T-helper 1 cell (primary cell): Measurements from ENCODE around the gene KLHL29.
"Not testable (repeated sequence)": the region's sequence is repeated elsewhere in the genome, so short reads cannot be mapped to it uniquely, and the experiment has no call there.

Experiments
- DNase-seq, 5 donors: peaks; one replicate each; pipeline ENCODE4 v3.0.0-alpha.2; 2012 to 2020

KLHL29 gene

DNA sequence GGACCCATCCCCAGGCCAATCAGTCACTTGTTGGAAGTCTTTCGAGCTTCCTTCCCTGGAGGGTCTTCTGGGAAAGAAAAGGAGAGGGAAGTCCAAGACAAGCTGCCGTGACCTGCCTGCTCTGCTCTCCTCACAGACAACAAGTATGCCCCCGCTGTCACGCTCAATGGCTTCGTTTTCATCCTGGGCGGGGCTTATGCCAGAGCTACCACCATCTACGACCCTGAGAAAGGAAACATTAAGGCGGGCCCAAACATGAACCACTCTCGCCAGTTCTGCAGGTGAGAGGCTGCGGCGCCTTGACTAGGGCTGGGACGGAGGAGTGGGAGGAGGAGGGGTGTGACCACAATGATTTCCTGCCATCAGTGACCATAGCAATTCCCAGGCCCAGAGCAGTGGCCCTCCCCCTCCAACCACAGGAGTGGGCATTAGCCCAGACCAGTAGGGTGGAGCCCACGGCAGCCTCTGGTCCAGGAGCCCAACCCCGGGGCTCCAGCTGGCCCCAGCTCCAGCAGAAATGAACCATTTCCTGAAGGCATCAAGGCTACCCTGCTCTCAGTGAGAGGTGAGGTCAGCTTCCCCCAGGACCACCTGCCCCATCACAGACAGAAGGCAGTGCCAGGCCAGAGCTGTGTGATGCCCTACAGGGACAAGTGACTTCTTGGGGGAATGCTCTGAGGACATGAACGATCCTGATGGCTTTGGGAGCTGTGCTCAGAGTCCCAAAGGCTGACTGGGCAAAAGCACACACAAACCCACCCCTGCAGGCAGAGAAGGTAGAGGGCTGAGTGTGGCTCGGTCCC is 318.8 kb downstream of the KLHL29 start:
- no peak for DNase-seq

DNA sequence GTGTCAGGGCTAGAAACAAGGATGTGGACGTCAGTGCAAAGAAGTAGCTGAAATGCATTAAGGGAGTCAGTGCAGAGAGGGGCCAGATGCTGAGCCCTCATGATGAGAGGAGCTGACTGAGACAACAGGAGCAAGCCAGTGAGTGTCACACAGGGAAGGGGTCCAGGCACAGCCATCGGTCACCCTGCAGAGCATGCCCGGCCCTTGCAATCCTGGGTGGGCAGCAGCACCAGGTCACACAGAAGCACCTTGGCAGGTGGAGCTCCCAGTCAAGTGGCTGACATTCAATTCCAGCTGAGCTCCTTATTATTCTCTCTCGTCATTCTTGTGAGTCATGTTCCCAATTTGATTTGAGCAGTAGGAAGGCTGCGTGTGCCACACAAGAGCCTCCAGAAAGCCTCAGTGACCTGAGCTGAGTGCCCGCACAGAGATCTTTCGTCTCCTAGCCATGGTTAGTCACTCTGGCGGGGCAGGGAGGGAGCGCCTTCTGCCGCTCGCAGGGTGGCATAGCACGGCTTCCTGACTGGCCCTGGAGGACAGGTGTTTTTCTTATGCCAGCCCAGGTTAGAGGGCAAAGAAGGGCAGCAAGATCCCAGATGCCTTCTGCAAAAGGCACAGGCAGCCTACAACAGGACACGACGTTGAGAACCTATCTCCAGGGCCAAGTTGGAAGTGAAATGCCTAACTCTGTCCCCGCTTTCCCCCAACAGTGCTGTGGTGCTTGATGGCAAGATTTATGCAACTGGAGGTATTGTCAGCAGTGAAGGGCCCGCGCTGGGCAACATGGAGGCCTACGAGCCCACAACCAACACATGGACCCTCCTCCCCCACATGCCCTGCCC is 321.0 kb downstream of the KLHL29 start:
- no peak for DNase-seq

DNA sequence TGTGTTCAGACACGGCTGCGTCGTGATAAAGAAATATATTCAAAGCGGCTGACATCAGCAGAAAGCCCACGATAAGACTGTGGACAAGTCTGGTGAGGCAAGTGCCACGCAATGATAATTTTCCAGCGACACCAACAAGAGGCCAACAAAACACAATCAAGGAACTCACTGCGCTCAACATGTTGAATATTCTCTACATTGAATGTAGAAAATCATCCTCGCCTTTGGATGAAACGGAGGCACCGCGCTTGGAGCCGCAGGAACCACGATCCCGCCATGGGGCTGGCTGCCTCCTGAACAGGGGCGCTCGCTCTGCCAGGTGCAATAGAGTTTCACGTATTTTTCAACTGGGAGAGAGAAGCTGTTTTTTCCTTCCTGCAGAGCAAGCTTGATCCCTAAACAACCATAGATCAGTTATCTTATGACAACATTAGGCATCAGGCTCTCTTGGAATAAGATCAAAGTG is 321.7 kb downstream of the KLHL29 start:
- no peak for DNase-seq

DNA sequence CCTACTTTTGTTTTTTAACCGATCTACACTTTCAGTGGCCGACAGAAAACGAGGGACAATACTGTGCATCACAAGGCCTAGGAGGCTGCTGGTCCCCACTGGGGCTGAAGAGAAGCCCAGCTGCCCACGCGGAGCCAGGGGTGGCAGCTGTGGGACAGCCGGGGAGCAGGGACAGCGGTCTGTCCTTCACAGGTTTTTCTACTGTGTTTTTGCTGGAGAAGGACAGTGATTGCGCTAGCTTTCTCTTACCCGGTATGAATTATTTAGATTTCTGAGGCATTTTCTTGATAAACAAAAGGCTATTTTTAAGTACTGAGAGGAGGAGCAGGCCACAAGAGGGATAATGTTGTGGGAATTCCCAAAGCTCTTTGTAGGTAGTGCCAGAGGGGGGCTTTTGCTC is 322.1 kb downstream of the KLHL29 start:
- DNase-seq = no peak

- DNase-seq = no peak
Measured at GRCh38 chr2:23708771-23709170, 323.8 kb downstream of the KLHL29 start.

DNA sequence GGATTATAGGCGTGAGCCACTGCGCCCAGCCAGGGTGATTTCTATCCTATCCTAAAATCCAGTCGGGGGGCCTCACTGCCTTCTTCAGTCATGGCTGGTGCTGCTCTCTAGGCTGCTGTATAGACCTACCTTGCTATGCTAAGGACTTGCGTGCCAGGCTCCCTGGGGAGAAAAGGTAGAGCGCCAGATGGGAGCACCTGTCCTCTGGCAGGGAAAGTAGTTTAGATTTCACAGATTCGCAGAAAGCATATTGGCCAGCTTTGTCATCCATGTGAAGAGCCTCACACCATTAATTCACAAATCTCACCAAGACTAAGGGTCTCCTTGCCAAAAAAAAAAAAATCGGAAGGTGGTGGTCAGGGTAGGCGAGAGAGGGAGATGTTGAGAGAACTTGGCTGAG is 324.3 kb downstream of the KLHL29 start:
- DNase-seq = no peak

GRCh38 chr2:23711979-23712755 is 327.2 kb downstream of the KLHL29 start:
- DNase-seq = no peak

DNA sequence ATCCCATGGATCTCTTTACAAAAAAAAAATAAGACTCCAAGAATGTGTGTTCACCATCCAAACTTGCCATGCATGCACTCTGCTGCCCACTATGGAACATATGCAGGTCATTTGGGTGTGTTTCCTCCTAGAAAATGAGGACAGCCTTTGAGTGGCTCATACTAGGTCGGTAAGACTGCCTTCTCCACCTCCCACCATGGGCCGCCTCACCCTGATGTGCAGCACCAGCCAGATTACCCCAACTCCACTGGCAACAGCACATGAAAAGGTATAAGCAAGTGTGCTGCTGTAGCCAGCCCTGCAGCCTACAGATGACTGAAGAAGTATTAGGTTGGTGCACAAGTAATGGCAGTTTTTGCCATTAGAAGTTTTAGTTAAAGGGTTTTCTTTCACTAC is 327.8 kb downstream of the KLHL29 start:
- DNase-seq = no peak

DNA sequence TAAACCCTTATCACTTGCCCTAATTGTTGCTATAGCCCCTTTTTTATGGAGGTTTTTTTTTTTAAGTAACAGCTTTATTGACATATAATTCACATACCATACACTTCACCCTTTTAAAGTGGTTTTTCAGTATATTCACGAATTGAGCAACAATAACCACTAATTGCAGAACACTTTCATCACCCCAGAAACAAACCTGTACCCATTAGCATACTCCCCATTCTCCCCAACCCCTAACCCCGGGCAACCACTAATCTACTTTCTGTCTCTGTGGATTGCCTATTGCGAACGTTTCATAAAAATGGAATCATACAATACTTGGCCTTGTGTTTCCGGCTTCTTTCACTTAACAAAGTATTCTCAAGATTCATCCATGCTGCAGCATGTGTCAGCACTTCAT is 328.4 kb downstream of the KLHL29 start:
- DNase-seq = no peak

- DNase-seq = no peak
Measured at GRCh38 chr2:23718931-23719700, 334.1 kb downstream of the KLHL29 start.

GRCh38 chr2:23719716-23720115 is 334.7 kb downstream of the KLHL29 start:
- DNase-seq = no peak

GRCh38 chr2:23720705-23721453 is 335.9 kb downstream of the KLHL29 start:
- no peak for DNase-seq

GRCh38 chr2:23721454-23721826 is 336.5 kb downstream of the KLHL29 start:
- DNase-seq = no peak

DNA sequence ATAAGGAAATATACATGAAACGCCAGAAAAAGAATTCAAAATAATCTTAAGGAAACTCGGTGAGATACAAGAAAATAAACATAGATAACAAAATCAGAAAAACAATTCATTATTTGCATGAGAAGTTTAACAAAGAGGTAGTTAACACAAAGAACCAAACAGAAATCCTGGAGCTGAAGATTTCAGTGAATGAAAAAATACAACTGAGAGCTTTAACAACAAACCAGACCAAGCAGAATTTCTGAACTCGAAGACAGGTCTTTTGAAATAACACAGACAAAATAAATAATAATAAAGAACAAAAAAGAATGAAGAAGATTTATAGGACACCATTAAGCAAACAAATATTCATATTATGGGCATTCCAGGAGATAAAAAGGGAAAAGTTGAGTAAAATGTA is 337.3 kb downstream of the KLHL29 start:
- DNase-seq = no peak

- not testable (repeated sequence) for DNase-seq
Measured at GRCh38 chr2:23723029-23723428, 338.1 kb downstream of the KLHL29 start.

DNA sequence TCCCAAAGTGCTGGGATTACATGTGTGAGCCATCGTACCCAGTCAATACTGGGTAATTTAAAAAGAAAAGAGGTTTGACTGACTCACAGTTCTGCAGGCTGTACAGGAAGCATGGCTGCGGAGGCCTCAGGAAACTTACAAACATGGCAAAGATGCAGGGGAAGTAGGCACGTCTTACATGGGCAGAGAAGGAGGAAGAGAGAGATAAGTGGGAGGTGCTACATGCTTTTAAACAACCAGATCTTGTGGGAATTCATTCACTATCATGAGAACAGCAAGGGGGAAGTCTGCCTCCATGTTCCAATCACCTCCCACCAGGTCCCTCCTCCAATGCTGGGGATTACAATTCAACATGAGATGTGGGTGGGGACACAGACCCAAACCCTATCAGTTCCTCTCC is 349.4 kb downstream of the KLHL29 start:
- no peak for DNase-seq

GRCh38 chr2:23736783-23737182 is 351.8 kb downstream of the KLHL29 start:
- DNase-seq = not testable (repeated sequence)

- no peak for DNase-seq
Measured at GRCh38 chr2:23745068-23745725, 360.2 kb downstream of the KLHL29 start.

DNA sequence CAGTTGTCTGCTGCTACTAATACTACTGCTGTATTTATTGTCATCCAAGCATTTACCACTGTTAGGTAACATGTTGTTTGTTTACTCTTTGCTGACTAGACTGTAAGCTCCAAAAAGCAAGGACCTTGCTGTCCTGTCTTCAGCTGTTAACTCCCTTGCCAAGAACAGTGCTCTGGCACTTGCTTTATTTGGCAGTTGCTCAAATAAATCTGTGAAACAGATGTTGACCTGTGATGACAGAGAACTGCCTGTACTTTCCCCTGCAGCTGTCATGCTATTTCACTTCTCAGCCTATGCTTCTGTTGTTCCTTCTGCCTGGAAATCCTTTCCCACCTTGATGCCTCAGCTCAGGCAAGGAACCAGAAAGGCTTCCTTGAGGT is 360.7 kb downstream of the KLHL29 start:
- DNase-seq = no peak

DNA sequence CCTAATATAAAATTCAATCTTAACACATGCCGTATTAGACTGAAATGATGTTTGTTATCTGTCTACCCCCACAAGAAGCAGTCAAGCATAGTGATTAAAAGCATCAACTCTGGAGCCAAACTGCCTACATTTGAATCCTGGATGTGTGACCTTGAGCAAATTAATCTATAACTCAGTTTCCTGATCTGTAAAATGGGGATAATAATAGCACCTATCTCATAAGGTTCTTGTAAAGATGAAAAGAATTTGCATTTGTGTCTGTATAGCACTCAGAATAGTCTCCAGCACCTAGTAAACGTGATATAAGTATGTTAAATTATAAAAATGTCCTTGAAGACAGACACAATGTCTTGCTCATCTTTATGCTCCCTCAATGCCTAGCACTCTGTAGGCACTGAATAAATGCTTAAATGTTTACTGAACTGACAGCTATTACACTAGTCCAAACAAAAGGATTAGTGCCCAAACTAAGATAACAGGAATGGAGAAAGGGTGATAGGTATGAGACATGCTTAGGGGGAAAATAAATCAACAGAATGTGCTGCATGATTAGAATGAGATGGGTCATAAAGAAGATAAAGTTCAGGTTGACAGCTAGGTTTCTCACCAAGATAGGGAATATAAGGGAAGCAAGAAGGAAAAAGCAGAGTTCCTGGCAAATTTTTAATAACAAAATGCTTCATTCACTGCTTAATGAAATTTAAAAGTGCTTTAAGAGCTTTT is 361.3 kb downstream of the KLHL29 start:
- no peak for DNase-seq
